Kidney epithelial cell (primary cell): ENCODE results near the gene HS1BP3. TPM values are rescaled to one million over a fixed set of nuclear protein-coding genes. Genes with fewer than 3 reads are reported as not detected.

Experiments used
- DNase-seq: peaks from one replicate; pipeline ENCODE4 v3.0.0-alpha.2; 2010; ENCODE audit warnings: low read depth
- H3K27me3 ChIP-seq: 2 replicates; pipeline ENCODE4 v1.6.0; 2011; ENCODE audit warnings: low read length; ENCODE audit not compliant: control insufficient read depth, insufficient read depth
- H3K36me3 ChIP-seq: 2 replicates; pipeline ENCODE4 v1.5.1; 2011; ENCODE audit warnings: low read length; ENCODE audit not compliant: control insufficient read depth, insufficient read depth
- H3K4me3 ChIP-seq: 2 replicates; pipeline ENCODE4 v1.5.1; 2011; ENCODE audit warnings: low read depth, mild to moderate bottlenecking, control low read depth, low read length
- CTCF ChIP-seq: IDR thresholded peaks from 2 replicates; pipeline ENCODE4 v1.5.1; 2011; ENCODE audit warnings: mild to moderate bottlenecking, moderate library complexity, low read length, control low read depth, inconsistent platforms; ENCODE audit not compliant: insufficient read depth, poor library complexity, severe bottlenecking
- total RNA-seq: library from RNA; depleted of rRNA; stranded (reverse); fragments of >200 nt; gene quantifications from 2 replicates; pipeline ENCODE4 v1.2.3, GENCODE V29; 2015

HS1BP3 gene
- total RNA-seq, 1 donor from 2014 or later: 42.4 TPM

GRCh38 chr2:20637147-20637546, 13.8 kb downstream of the HS1BP3 start:
- Histone ChIP-seq H3K36me3 (peaks cover 1% of the 10 kb centered on the region), H3K4me3 (no peak overlapping the region), H3K27me3 (no peaks in the 10 kb centered on the region)
- no peak for TF ChIP-seq CTCF
- no peak for DNase-seq

GRCh38 chr2:20635675-20636584, 15.0 kb downstream of the HS1BP3 start:
- Histone ChIP-seq H3K4me3 (no peak overlapping the region), H3K27me3 (no peaks in the 10 kb centered on the region), H3K36me3 (peaks cover under 1% of the 10 kb centered on the region)
- no peak for DNase-seq
- TF ChIP-seq CTCF: peak; percentile 98

- no peaks in the 10 kb centered on the region for H3K36me3 ChIP-seq
- no peaks in the 10 kb centered on the region for H3K27me3 ChIP-seq
- no peak for TF ChIP-seq CTCF
- no peak for DNase-seq
- no peak overlapping the region for H3K4me3 ChIP-seq
These were observed 15.8 kb downstream of the HS1BP3 start for GRCh38 chr2:20635113-20635510.

GRCh38 chr2:20634507-20635112, 16.3 kb downstream of the HS1BP3 start:
- peak; percentile 9 for TF ChIP-seq CTCF
- Histone ChIP-seq H3K27me3 (no peaks in the 10 kb centered on the region), H3K4me3 (no peak overlapping the region), H3K36me3 (no peaks in the 10 kb centered on the region)
- DNase-seq: no peak

- DNase-seq: no peak
These were observed 16.9 kb downstream of the HS1BP3 start for GRCh38 chr2:20633794-20634506.

More at GRCh38 chr2:20633794-20634506, 16.9 kb downstream of the HS1BP3 start:
- Histone ChIP-seq H3K36me3 (no peaks in the 10 kb centered on the region), H3K4me3 (no peak overlapping the region), H3K27me3 (no peaks in the 10 kb centered on the region)
- no peak for TF ChIP-seq CTCF
